SK-N-SH treated with all-trans-retinoic acid at 6 μM for 48 hours (cell line): Measurements from ENCODE around the gene SMIM14.
"Not testable (repeated sequence)": the region's sequence is repeated elsewhere in the genome, so short reads cannot be mapped to it uniquely, and the experiment has no call there.

Experiments used
- ATAC-seq: fragments of 200-7000 bp; cut with Tn5 transposase; 3 replicates; pipeline ENCODE4 v1.9.1; 2020; ENCODE audit warnings: mild to moderate bottlenecking, moderate library complexity
- ARNTL ChIP-seq: fragments of 450-650 bp; formaldehyde crosslinking; IDR thresholded peaks from 2 replicates; pipeline ENCODE4 v1.5.0; 2020; ENCODE audit warnings: low read depth, mild to moderate bottlenecking, moderate library complexity, borderline replicate concordance
- BACH2 ChIP-seq: fragments of 250-450 bp; sonication (Bioruptor Pico); IDR thresholded peaks from 2 replicates; pipeline ENCODE4 v1.9.0; 2021; ENCODE audit warnings: mild to moderate bottlenecking, borderline replicate concordance
- CSDC2 ChIP-seq: fragments of 250-450 bp; sonication (Bioruptor Pico); IDR thresholded peaks from 2 replicates; pipeline ENCODE4 v1.5.0; 2020; ENCODE audit warnings: mild to moderate bottlenecking, moderate library complexity
- CSRNP3 ChIP-seq: fragments of 250-450 bp; sonication (Bioruptor Pico); IDR thresholded peaks from 2 replicates; pipeline ENCODE4 v1.5.1; 2021; ENCODE audit warnings: mild to moderate bottlenecking, moderate library complexity
- GLIS3 ChIP-seq: fragments of 250-450 bp; sonication (Bioruptor Pico); IDR thresholded peaks from 2 replicates; pipeline ENCODE4 v1.5.0; 2020; ENCODE audit warnings: mild to moderate bottlenecking, moderate library complexity
- ISL1 ChIP-seq: fragments of 250-450 bp; sonication (Bioruptor Pico); IDR thresholded peaks from 2 replicates; pipeline ENCODE4 v2.1.2; 2022; ENCODE audit warnings: mild to moderate bottlenecking, moderate library complexity
- PATZ1 ChIP-seq: fragments of 250-450 bp; sonication (Bioruptor Pico); IDR thresholded peaks from 2 replicates; pipeline ENCODE4 v1.8.0; 2020; ENCODE audit warnings: mild to moderate bottlenecking, moderate library complexity, borderline replicate concordance
- PPARA ChIP-seq: fragments of 250-450 bp; sonication (Bioruptor Pico); IDR thresholded peaks from 2 replicates; pipeline ENCODE4 v1.5.0; 2020; ENCODE audit warnings: mild to moderate bottlenecking, borderline replicate concordance
- RARB ChIP-seq: fragments of 250-450 bp; sonication (Bioruptor Pico); IDR thresholded peaks from 2 replicates; pipeline ENCODE4 v1.8.0; 2021; ENCODE audit warnings: mild to moderate bottlenecking, moderate library complexity
- TCF4 ChIP-seq: fragments of 250-450 bp; sonication (Bioruptor Pico); IDR thresholded peaks from 2 replicates; pipeline ENCODE4 v1.8.0; 2021; ENCODE audit warnings: mild to moderate bottlenecking, moderate library complexity, borderline replicate concordance
- TOX ChIP-seq: fragments of 250-450 bp; sonication (Bioruptor Pico); IDR thresholded peaks from 2 replicates; pipeline ENCODE4 v1.8.0; 2021; ENCODE audit warnings: mild to moderate bottlenecking, moderate library complexity, borderline replicate concordance
- TSHZ2 ChIP-seq: fragments of 250-450 bp; sonication (Bioruptor Pico); IDR thresholded peaks from 2 replicates; pipeline ENCODE4 v1.5.0; 2020; ENCODE audit warnings: mild to moderate bottlenecking, moderate library complexity
- ZFP3 ChIP-seq: fragments of 250-450 bp; sonication (Bioruptor Pico); IDR thresholded peaks from 2 replicates; pipeline ENCODE4 v1.5.0; 2020; ENCODE audit warnings: mild to moderate bottlenecking, moderate library complexity
- ZFP30 ChIP-seq: fragments of 450-650 bp; formaldehyde crosslinking; IDR thresholded peaks from 2 replicates; pipeline ENCODE4 v1.5.0; 2022; ENCODE audit warnings: mild to moderate bottlenecking, moderate library complexity
- ZNF565 ChIP-seq: fragments of 450-650 bp; formaldehyde crosslinking; conservative IDR thresholded peaks from 2 replicates; pipeline ENCODE4 v1.5.0; 2020; ENCODE audit warnings: low read depth, mild to moderate bottlenecking, moderate library complexity
- ZNF70 ChIP-seq: fragments of 450-650 bp; formaldehyde crosslinking; IDR thresholded peaks from 2 replicates; pipeline ENCODE4 v1.5.0; 2020; ENCODE audit warnings: mild to moderate bottlenecking, moderate library complexity
- ZNF8 ChIP-seq: fragments of 450-650 bp; formaldehyde crosslinking; IDR thresholded peaks from 2 replicates; pipeline ENCODE4 v1.5.0; 2020; ENCODE audit warnings: mild to moderate bottlenecking, moderate library complexity
- TF ChIP-seq, protein P1 (sequence below): fragments of 250-450 bp; sonication (Bioruptor Pico); IDR thresholded peaks from 2 replicates; pipeline ENCODE4 v1.5.1; 2020; ENCODE audit warnings: low read depth, mild to moderate bottlenecking, moderate library complexity

The SMIM14 gene

GRCh38 chr4:39617534-39617933 is 21.1 kb downstream of the SMIM14 start:
- no peak for ATAC-seq

DNA sequence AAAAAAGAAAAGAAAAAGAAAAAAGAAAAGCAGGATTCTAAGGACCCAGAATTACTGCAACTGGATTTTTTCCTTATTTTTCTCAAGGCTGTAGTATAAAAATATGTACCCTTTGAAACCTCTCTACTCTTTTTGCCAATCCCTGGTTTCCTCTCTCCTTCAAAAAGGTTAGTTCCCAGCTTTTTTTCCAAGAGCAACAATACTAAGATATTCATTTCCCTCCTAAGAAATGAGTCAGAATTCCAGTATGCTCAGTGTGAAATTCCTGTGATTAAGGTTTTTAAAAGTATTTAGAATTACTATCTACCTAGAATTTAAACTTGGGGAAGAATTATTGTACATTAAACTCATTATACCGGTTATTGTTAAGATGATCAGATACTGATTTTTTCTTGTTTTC is 22.0 kb downstream of the SMIM14 start:
- TF ChIP-seq ISL1 (CRISPR knock-in tag) (no peak), BACH2 (CRISPR knock-in tag) (no peak), CSRNP3 (no peak), PPARA (CRISPR knock-in tag) (no peak), GLIS3 (CRISPR knock-in tag) (no peak), TOX (CRISPR knock-in tag) (no peak), ZFP3 (no peak), ARNTL (CRISPR knock-in tag) (no peak), ZNF8 (CRISPR knock-in tag) (no peak), TSHZ2 (CRISPR knock-in tag) (no peak), ZNF70 (CRISPR knock-in tag) (no peak), CSDC2 (CRISPR knock-in tag) (no peak), RARB (no peak)
- TF ChIP-seq, protein P1, sequence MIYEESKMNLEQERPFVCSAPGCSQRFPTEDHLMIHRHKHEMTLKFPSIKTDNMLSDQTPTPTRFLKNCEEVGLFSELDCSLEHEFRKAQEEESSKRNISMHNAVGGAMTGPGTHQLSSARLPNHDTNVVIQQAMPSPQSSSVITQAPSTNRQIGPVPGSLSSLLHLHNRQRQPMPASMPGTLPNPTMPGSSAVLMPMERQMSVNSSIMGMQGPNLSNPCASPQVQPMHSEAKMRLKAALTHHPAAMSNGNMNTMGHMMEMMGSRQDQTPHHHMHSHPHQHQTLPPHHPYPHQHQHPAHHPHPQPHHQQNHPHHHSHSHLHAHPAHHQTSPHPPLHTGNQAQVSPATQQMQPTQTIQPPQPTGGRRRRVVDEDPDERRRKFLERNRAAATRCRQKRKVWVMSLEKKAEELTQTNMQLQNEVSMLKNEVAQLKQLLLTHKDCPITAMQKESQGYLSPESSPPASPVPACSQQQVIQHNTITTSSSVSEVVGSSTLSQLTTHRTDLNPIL (CRISPR knock-in tag), result no peak
- no peak for ATAC-seq

More at GRCh38 chr4:39617534-39617933, 21.1 kb downstream of the SMIM14 start:
- TF ChIP-seq TOX (CRISPR knock-in tag), result no peak
- no peak for TF ChIP-seq ZFP30 (CRISPR knock-in tag)
- TF ChIP-seq, protein P1 (CRISPR knock-in tag), result no peak
- TF ChIP-seq GLIS3 (CRISPR knock-in tag), result no peak

DNA sequence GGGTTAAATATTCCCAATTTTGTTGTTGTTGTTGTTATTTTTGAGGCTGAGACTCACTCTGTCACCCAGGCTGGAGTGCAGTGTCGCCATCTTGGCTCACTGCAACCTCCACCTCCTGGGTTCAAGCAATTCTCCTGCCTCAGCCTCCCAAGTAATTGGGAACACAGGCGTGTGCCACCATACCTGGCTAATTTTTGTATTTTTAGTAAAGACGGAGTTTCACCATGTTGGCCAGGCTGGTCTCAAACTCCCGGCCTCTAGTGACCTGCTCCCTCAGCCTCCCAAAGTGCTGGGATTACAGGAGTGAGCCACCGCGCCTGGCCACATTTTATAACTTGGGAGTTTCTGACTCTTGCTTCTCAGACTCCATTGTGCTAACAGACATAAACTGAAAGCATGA is 22.6 kb downstream of the SMIM14 start:
- ATAC-seq, result not testable (repeated sequence)

- no peak for TF ChIP-seq RARB
- TF ChIP-seq, protein P1 (CRISPR knock-in tag), result no peak
- no peak for TF ChIP-seq BACH2 (CRISPR knock-in tag)
- no peak for TF ChIP-seq GLIS3 (CRISPR knock-in tag)
- TF ChIP-seq CSDC2 (CRISPR knock-in tag), result no peak
- no peak for TF ChIP-seq ZNF565 (CRISPR knock-in tag)
- no peak for TF ChIP-seq ZFP3
- no peak for TF ChIP-seq ARNTL (CRISPR knock-in tag)
- ATAC-seq, result peak; percentile 82
Measured at GRCh38 chr4:39614487-39615162, 24.0 kb downstream of the SMIM14 start.

GRCh38 chr4:39613093-39613656 is 25.5 kb downstream of the SMIM14 start:
- peak; percentile 55 for ATAC-seq
- TF ChIP-seq PATZ1 (CRISPR knock-in tag) (no peak), RARB (no peak), PPARA (CRISPR knock-in tag) (no peak), CSDC2 (CRISPR knock-in tag) (no peak), GLIS3 (CRISPR knock-in tag) (no peak), ISL1 (CRISPR knock-in tag) (no peak), TSHZ2 (CRISPR knock-in tag) (no peak), TCF4 (CRISPR knock-in tag) (no peak), ZFP3 (no peak)
